ENCODE measurements around the gene SLC4A8.
"Not testable (repeated sequence)": the region's sequence is repeated elsewhere in the genome, so short reads cannot be mapped to it uniquely, and the experiment has no call there.

The SLC4A8 gene

DNA sequence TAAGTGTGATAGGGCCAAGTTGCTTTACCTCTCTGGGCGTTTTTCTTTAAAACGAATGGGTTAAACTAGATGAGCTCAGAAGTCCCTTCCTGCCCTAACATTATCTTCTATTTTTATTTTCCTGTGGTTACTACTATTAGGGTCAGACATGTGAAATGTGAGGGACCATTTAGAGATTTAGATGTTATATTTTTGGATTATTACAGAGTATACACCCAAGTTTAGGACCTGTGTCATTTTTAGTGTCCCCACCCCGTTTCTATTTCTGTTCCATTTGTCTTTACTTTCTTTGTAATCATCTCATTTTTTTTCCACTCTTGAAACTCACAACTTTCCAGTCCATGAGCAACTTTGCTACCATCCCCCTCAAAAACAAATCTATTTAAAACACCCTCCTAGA lies 56.3 kb downstream of the SLC4A8 start:
- DNase-seq (ENCODE audit: low spot score): no peak

DNA sequence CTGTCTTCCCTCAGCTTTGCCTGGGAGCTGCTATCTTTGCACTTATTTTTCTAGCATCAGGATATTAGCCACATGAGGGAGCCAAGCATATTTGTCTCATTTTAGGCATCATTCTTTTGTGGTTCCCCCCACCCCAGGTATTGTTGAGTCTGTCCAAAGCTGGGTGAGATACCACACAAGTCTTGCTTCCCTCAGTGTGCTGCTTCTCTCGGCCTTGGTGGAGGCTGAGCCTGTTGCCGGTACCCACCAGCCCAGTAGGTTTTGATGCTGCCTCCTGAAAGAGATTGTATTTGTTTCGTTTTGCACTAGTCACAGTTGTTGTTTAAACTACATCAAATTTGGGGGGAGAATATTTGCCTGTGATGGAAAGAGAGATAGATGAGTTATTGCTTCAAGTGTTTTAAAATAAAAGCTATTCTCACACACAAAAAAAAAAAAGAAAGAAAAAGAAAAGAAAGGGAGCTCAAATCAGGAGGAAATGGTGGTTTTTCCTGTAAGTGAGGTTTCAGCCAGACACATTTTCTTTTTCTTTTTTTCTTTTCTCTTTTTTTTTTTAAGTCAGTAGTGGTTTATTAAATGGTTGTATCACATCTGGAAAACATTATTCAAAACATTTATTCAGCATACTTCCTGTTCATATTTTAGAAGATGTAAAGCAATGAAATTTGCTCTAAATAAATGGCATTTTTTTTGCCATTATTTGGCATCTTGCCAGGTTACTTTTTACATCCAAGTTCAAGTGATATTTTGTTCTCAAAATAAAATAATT lies 58.5 kb downstream of the SLC4A8 start:
- DNase-seq (ENCODE audit: low spot score): peak; percentile 42

DNA sequence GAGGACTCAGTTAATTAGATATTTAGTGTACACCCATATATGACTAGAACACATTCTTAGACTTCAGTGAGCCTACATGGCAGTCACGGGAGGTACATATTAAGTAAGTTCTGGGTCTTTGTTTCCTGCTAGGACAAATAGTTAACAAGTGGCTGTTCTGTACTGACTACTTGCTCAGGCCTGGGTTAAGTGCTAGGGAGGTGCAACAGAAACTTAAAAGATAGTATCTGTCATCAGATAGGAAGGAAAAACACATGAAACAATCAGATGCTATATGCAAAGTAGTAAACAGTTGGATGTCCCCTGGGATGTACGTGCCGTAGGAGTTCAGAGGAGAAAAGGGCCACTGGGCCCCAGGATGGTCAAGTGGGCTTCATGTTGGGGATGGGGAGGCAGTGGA lies 59.5 kb downstream of the SLC4A8 start:
- DNase-seq (ENCODE audit: low spot score): no peak

DNA sequence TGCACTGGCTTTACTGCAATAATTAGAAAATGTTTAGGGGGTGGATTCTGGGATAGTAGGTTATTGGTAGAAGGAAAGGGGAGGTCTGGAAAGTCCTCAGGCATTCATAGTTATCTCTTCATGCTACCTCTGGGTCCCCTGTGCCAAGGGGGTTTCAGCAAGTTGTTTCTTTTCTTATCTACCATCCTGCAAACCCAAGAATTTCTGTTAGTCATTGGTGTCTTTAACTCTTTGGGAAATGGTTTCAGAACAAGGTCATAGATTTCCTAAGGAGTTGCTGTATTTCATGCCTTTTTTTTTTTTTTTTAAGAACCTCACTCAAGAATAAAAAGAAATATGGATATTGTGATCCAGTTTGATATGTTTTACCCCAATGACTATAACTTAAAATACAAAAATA lies 63.6 kb downstream of the SLC4A8 start:
- DNase-seq (ENCODE audit: low spot score): no peak

DNA sequence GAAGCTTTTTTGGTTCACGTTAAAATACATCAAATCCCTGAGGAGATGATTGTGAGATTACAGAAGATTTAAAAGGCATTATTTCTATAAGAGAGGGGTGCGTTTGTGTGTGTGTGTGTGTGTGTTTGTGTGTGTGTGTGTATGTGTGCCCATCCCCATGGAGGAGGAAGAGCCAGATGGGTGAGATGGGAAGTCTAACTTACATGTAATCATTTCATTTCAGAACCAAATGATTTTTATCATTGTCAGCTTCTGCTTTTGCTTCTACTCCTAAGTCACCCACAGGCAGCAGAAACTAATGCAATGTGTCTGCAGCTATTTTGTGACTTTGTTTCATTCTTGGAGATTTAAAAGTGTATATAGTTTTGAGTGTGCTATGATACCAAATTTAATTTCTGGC lies 68.7 kb downstream of the SLC4A8 start:
- no peak for DNase-seq (ENCODE audit: low spot score)

DNA sequence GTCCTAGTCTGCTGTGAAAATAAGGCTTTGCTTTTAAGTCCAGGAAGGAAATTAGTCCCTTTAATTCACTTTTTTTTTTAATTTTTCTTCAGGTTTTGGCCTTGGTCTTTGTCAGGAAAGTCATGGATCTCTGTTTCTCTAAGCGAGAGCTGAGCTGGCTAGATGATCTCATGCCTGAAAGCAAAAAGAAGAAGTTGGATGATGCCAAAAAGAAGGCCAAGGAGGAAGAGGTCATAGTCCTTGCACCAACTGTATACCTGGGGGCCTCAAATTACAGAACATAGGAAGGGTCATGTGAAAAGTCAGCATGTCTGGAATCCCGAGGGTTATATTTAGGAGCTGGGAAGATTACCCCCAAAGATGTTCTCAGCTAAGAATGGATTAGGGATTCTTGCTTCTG lies 72.3 kb downstream of the SLC4A8 start:
- DNase-seq (ENCODE audit: low spot score): no peak

DNA sequence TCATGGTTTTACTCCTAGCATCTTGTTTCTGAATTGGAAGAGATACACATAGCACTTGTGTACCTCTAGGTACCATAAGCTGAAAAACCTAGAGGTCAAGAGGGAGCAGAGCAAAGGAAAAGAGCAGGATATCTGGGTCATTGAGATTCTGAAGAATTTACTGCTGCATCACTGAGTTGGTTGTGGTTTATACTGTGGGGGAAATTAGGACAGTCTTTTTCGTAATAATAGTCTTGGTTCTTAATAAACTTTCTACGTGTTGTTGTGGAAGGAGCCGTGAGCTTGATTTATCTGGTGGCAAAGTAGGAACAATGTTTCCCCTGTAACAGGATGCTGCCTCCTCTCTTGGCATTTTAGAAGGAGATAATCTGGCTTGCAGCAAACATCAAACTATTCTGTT lies 80.2 kb downstream of the SLC4A8 start:
- DNase-seq (ENCODE audit: low spot score): no peak

DNA sequence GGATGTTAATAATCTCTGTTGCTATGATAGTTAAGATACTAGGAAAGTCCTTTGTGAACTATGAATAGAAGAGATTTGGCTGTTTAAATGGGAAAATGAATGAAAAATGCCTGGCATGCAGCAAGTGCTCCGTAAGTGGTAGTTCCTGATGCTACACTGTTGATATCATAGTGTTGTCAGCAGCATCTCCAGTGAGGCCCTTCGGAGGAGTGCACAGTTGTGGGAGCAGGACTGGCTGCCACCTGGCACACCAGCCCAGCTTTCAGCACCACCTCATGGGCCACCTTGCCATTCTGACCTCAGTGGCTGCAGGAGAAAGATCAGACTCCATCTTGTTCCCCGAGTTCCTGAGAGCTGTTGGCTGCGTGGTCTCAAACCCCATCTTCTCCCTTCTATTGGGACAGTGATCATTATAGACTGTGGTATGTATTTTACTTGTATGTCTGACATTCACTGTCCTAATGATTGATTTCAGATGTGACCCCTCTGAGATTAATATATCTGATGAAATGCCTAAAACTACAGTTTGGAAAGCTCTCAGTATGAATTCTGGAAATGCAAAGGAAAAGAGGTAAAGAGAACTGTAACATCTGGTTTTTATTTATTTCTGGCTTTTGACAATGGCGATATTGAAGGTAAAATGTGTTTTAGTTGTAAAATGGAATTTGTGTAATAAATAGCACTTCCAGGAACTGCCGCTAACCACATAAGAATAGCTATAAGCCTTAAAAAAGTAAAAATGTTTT lies 80.9 kb downstream of the SLC4A8 start:
- DNase-seq (ENCODE audit: low spot score): no peak

DNA sequence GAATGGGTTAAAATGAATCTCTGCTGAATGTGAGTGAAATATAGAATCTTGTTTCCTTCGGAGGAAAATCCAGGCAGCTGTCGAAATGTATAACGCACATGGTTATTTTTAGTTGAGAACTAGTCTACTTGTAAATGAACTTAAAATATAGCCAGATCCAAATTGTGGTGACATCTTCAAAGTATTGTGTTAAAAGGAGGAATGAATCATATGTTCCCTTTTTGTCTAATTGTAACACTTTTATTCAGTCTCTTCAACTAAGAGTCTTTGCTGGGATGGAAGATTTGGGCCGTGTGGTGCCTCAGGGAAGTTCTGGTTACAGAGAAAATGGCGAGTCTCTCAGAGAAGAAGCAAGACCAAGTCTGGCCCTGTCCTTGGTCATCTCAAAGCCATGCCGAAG lies 82.5 kb downstream of the SLC4A8 start:
- no peak for DNase-seq (ENCODE audit: low spot score)

DNA sequence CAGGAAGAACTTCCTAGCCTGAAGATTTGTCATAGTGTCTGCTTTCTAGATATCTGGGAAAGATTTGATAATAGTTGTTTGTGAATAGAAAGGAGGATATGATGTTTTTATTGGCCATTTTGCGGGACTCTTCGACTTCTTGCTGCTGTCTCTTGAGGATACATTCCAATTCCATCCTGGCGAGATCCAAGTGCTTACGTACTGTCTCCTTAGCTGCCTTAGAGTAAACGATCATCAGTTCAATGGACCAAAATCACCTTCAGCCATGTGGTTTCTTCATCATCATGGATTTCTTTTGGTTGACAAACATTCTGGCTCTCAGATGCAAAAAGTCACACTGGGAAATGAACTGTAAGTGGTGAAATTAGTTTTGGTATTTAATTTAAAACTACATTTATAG lies 83.7 kb downstream of the SLC4A8 start:
- DNase-seq (ENCODE audit: low spot score): no peak

DNA sequence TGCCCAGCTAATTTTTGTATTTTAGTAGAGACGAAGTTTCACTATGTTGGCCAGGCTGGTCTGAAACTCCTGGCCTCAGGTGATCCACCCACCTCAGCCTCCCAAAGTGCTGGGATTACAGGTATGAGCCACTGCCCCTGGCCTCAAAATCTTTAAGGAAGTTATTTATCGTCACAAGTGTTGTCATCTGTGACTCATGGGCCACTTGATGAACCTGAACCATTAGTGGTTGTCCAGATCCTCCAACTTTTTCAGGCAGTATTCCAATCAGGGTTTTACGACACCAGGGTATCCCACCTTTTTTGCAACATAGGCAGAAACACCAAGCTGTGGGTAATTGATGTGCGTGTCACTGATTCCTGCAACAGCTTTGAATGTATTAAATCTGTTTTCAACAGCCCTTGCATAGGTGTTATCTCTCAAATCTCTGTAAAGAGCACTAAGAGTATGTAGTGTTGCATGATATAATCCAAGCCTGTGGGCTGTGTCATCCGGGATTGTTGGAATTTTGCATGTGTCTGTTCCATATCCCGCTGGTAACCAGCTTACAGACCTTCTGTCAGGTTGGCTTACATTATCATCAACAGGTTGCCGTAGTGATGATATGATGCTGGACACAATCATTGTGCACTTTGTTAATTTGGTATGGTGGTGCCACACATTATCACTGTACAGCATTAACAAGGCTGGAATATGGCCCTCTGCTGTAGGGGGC lies 87.1 kb downstream of the SLC4A8 start:
- no peak for DNase-seq (ENCODE audit: low spot score)

DNA sequence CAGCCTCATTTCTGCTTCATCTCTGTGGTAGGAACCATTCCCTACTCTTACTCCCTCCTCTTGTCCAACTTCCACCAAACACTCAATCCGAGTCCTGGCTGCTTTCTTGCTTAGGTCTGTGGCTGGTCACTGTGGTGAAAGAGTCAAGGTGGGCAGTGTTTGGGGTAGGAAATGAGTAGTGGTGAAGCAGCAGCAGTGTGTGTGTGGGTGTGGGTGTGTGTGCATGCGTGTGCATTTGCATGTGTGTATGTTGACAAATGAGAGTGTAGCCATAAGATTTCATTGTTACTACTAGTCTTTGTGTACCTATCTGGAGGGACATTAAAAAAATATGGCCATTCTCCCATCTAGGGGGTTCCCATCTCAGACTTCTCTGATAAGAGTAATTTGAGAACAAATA lies 87.8 kb downstream of the SLC4A8 start:
- DNase-seq (ENCODE audit: low spot score): no peak

DNA sequence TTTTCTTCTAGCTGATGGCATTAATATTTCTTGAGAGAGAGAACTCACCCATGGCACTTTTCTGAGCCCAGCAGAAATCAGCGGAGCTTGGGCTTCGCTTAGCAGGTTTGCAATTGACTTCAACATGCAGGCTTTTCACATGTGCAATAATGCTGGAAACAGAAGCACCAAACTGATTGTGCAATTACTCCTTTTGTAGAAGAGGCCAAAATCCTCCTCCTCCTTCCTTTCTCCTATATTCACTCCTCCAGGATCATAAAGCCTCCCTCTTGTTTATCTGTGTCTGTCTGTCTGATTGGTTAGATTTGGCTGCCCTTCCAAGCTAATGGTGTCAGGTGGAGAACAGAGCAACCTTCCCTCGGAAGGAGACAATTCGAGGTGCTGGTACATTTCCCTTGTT lies 90.4 kb downstream of the SLC4A8 start:
- DNase-seq (ENCODE audit: low spot score): not testable (repeated sequence)

DNA sequence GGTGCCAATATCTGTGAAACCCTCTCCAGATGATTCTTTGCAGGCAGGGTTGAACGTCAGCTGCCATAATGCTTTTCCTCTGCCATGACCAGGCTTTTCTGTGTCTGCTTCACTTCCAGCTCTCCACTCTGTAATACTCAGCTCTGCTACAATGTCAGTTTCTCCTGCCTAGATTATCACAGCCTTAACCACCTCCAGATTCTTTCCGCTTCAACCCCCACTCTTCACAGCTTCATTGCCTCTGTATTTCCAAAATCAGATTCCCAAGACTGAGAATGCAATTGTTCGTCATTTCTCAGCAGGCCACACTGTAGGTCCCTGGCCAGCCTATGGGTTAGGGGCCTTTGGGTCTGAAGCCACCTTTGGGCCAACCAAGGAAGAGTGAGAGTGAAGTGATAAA lies 92.7 kb downstream of the SLC4A8 start:
- no peak for DNase-seq (ENCODE audit: low spot score)

DNA sequence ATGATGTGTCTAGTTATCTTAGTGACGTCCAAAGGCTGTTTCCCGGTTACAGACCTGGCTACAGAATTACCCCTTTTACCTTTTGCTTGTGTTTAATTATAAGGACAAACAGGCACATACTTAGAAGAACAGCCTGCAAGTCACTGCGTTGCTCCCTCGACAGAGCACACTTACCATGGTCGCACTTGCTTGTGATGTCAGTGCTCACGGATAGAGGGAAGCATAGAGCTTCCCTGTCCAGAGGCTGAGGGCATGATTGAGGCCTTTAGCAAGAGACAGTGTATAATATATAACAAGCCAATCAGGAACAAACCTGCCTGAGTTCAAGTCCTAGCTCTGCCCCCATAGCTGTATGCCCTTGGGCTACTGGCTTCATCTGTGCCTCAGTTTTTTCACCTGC lies 93.2 kb downstream of the SLC4A8 start:
- DNase-seq (ENCODE audit: low spot score): no peak

DNA sequence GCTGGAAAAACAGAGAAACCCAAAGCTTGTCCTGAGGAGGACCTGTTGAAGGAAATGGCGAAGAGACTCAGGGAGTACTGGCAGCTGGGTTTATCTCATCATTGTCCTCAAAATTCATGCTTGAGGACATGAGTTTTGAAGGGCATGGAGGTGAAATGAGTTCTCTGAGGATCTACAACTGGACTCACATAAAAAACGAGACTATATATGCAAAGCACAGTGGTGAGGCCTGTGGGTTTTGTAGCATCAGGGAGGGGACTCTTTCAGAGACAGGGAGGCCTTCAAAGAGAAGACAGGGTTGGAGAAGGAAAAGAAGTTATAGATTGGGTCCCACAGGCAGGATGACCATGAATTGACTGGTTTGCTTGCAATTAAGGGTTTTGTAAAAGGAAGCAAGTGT lies 95.1 kb downstream of the SLC4A8 start:
- no peak for DNase-seq (ENCODE audit: low spot score)

DNA sequence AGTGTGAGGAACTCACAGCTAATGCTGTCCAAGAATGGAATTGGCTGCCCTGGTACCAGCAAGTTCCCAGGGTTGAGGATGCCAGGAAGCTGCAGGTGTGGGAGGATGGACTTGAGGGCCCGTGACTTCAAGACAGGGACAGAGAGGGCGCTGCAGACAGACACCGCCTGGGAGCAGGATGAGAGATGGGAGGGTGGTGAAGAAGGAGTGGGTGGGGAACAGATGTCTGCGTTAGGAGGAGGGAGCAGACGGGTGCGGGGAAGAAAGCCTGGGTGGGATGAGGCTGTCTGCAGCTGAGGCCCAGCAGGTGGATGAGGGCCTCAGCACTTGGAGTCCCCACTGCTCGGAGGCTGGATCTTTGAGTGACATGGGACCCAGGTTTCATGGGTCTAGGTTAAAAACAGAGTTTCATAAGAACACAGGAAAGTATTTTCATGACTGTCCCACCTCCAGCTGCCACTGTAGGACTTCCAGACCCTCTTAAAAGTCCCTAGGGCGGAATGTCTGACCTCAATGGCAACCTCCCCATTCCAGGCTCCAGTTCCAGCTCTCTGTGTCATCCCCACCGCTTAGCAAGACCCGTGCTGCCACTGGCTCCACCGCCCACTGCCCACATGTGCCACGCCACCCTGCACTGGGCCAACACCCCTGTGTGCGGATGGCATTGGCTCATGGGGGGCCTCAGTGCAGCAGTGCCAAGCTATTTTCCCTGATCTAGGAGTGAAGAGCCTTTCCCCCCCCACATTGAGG lies 96.1 kb downstream of the SLC4A8 start:
- DNase-seq (ENCODE audit: low spot score): no peak

DNA sequence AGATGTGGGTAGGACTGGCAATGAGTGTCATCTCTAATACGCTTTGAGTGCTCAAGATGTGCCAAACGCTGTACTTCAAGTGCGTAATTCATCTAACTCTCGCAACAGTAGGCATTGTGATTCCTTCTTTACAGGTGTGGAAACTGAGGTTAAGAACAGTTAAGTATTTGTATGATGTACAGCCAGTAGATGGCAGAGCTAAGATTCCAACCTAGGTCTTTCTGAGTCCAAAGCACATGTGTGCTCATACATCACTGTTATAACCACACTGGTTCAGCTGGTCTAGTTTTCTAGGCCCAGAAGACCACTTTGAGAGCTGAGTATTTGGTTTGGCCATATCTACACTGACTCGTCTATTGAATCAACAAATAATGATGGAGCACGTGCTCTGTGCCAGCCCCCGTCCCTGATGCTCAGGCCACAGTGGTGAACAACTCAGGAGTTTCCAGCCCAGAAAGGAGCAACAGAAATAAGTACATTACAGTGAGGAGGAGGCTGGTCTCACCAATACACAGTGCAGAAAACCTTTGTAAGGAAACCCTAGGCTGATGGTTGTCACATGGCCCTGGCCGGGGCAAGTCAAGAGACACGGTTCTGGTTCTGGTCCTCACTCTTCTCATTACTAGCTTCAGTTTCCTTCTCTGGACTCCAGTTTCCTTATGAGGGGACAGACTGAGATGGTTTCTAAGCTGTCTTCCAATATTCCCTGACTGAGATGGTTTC lies 97.1 kb downstream of the SLC4A8 start:
- DNase-seq (ENCODE audit: low spot score): no peak

DNA sequence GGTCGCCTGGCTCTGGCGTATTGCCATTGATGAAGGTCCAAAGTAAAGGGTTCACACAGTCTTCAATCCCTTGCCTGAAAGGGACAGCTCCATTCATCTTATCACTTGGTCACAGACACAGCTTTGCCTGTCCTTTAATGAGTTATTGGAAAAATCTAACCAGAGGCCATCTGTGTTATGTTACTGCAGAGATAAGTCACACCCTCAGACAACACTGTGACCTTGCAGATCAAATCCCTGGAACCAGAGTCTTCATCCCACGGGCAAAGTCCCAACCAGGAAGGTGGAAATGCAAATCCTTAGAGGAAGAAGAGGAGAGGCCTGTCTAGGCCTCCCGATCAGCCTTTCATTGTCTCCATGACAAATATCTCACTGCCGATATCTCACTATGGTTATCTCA lies 98.1 kb downstream of the SLC4A8 start:
- no peak for DNase-seq (ENCODE audit: low spot score)

DNA sequence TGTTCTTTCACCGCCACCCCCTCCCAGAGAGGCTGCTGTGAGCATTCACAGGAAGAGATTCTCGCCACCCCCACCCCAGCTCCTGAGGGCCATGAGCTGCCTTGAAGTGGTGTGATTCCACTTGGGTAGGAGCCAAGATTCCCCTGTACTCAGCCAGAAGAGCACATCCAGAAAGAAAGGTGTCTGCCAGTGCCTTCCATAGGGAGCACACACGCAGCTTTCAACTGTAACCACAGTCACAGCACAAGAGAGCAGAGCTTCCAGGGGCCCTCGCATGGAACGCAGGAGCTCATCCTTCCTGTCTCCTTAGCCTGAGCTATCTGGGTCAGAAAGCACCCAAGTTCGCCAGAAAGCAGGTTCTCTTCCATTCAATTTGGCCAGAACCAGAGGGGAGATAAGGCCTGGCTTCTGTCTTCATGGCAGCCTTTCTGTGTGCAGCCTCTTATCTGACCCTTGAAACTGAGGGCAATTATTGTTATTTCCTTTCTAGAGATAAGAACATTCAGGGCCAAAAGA lies 99.8 kb downstream of the SLC4A8 start:
- DNase-seq (ENCODE audit: low spot score): no peak

DNA sequence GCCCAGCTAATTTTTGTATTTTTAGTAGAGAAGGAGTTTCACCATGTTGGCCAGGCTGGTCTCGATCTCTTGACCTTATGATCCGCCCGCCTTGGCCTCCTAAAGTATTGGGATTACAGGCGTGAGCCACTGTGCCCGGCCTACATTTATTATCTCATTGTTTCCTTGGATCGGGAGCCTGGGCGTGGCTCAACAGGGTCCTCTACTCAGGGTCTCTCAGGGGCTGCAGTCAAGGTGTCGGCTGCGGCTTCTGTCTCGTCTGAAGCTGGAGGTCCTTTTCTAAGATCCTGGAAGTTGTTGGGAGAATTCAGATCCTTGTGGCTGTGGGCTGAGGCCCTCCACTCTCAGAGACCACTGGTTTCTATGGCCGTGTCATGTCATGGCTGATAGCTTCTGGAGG lies 100.9 kb downstream of the SLC4A8 start:
- no peak for DNase-seq (ENCODE audit: low spot score)

DNA sequence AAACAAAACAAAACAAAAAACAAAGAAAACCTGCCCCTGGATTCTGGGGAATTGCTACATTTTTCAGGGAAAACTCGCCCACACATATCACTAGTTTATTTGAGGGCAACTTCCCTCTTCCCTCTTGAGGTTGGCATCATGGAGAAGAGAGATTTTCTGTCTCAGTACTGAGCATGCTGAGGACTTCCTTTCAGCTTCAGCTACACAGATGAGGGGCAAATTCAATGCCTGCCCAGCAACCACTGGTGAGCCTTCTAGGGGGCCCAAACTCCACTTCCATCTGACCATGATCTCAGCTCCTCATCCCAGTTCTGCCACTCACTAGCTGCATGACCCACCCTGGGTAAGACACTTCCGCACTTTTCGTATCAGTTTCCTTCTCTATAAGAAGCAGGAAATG lies 103.3 kb downstream of the SLC4A8 start:
- DNase-seq (ENCODE audit: low spot score): no peak
